BJ (cell line): ENCODE measurements around the gene HBM. TPM values are rescaled to one million over a fixed set of nuclear protein-coding genes. Genes with fewer than 3 reads are reported as not detected.
"Not testable (repeated sequence)": the region's sequence is repeated elsewhere in the genome, so short reads cannot be mapped to it uniquely, and the experiment has no call there.

Experiments
- CTCF ChIA-PET: fragments of 350-600 bp; formaldehyde crosslinking; extraction: SDS; loops from one replicate; lab custom pipeline; 2021; ENCODE audit warnings: antibody characterized with exemption, inconsistent platforms; lab: Yijun Ruan, JAX
- POLR2A ChIA-PET: fragments of 300-600 bp; sonication (Branson Sonifier 250); formaldehyde crosslinking; extraction: SDS; loops from one replicate; lab custom pipeline; 2021; ENCODE audit warnings: antibody characterized with exemption; lab: Charles Lee
- DNase-seq: peaks from one replicate; pipeline ENCODE4 v3.0.0-alpha.2; 2011; ENCODE audit warnings: low read depth
- H3K27me3 ChIP-seq: 2 replicates; pipeline ENCODE4 v1.6.0; 2011; ENCODE audit warnings: low read length; ENCODE audit not compliant: control insufficient read depth, insufficient read depth
- H3K36me3 ChIP-seq: 2 replicates; pipeline ENCODE4 v1.5.1; 2011; ENCODE audit warnings: low read length; ENCODE audit not compliant: control insufficient read depth, insufficient read depth
- H3K4me3 ChIP-seq: 2 replicates; pipeline ENCODE4 v1.5.1; 2011; ENCODE audit warnings: low read depth, mild to moderate bottlenecking, control low read depth, low read length
- CTCF ChIP-seq: IDR thresholded peaks from 2 replicates; pipeline ENCODE4 v1.5.1; 2011; ENCODE audit warnings: low read depth, mild to moderate bottlenecking, control low read depth, inconsistent platforms, low read length, moderate library complexity; ENCODE audit not compliant: insufficient read depth
- polyA plus RNA-seq: library from polyadenylated mRNA; depleted of rRNA; stranded (reverse); fragments of >200 nt; gene quantifications from 2 replicates; pipeline ENCODE4 v1.2.3, GENCODE V29; 2011

HBM gene
- polyA plus RNA-seq, 1 experiment, result not detected

GRCh38 chr16:167122-167690 lies 1.4 kb downstream of the HBM start:
- POLR2A ChIA-PET, result no interaction called here
- peaks cover 39% of the 10 kb centered on the region for H3K27me3 ChIP-seq
- H3K4me3 ChIP-seq, result no peak overlapping the region
- TF ChIP-seq CTCF, result no peak
- CTCF ChIA-PET, result interaction anchor here (1.2 to 2.7 kb wide), 2 partner anchors 13 to 15 kb away, joined by 7 to 9 read pairs; partner anchors contain the start of gene HBQ1
- H3K36me3 ChIP-seq, result no peaks in the 10 kb centered on the region
- DNase-seq, result no peak

GRCh38 chr16:168424-168823 lies 2.6 kb downstream of the HBM start:
- ChIA-PET CTCF (interaction anchor here (1.2 to 2.7 kb wide), 2 partner anchors 12 to 14 kb away, joined by 7 to 9 read pairs; partner anchors contain the start of gene HBQ1), POLR2A (no interaction called here)
- Histone ChIP-seq H3K36me3 (no peaks in the 10 kb centered on the region), H3K4me3 (no peak overlapping the region), H3K27me3 (peaks cover 39% of the 10 kb centered on the region)
- no peak for TF ChIP-seq CTCF
- no peak for DNase-seq

GRCh38 chr16:169014-169413 lies 3.2 kb downstream of the HBM start:
- Histone ChIP-seq H3K27me3 (peaks cover 39% of the 10 kb centered on the region), H3K4me3 (no peak overlapping the region), H3K36me3 (no peaks in the 10 kb centered on the region)
- no peak for DNase-seq
- CTCF ChIA-PET, result interaction anchor here (2.7 kb wide), 1 partner anchor 11 kb away, joined by 7 read pairs; the partner anchor contains the start of gene HBQ1
- POLR2A ChIA-PET, result no interaction called here
- TF ChIP-seq CTCF, result no peak

GRCh38 chr16:170088-170507 lies 4.3 kb downstream of the HBM start:
- H3K36me3 ChIP-seq, DNase-seq, POLR2A ChIA-PET, H3K4me3 ChIP-seq: not testable (repeated sequence)
- CTCF ChIA-PET, result interaction anchor here (1.1 kb wide), 1 partner anchor 10 kb away, joined by 4 read pairs; the partner anchor contains the start of gene HBQ1
- H3K27me3 ChIP-seq, result peaks cover 41% of the 10 kb centered on the region

DNA sequence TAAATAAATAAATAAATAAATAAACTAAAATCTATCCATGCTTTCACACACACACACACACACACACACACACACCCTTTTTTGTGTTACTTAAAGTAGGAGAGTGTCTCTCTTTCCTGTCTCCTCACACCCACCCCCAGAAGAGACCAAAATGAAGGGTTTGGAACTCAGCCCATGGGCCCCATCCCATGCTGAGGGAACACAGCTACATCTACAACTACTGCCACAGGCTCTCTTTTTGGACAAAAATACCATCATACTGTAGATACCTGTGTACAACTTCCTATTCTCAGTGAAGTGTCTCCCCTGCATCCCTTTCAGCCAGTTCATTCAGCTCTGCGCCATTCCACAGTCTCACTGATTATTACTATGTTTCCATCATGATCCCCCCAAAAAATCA lies 5.0 kb downstream of the HBM start:
- Histone ChIP-seq H3K4me3 (no peak overlapping the region), H3K36me3 (no peaks in the 10 kb centered on the region), H3K27me3 (peaks cover 39% of the 10 kb centered on the region)
- ChIA-PET POLR2A (no interaction called here), CTCF (interaction anchor here (1.1 kb wide), 1 partner anchor 10 kb away, joined by 4 read pairs; the partner anchor contains the start of gene HBQ1)
- no peak for DNase-seq
- no peak for TF ChIP-seq CTCF

DNA sequence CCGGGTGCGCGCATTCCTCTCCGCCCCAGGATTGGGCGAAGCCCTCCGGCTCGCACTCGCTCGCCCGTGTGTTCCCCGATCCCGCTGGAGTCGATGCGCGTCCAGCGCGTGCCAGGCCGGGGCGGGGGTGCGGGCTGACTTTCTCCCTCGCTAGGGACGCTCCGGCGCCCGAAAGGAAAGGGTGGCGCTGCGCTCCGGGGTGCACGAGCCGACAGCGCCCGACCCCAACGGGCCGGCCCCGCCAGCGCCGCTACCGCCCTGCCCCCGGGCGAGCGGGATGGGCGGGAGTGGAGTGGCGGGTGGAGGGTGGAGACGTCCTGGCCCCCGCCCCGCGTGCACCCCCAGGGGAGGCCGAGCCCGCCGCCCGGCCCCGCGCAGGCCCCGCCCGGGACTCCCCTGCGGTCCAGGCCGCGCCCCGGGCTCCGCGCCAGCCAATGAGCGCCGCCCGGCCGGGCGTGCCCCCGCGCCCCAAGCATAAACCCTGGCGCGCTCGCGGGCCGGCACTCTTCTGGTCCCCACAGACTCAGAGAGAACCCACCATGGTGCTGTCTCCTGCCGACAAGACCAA lies 6.7 kb downstream of the HBM start, which contains the start of gene HBA2:
Gene HBA2 (plus strand): TSS at position 503 of the 568 bp plus-strand sequence. CDS start 37 bp downstream, at position 540.
- peaks cover 25% of the 10 kb centered on the region for H3K27me3 ChIP-seq
- DNase-seq, POLR2A ChIA-PET, H3K36me3 ChIP-seq, H3K4me3 ChIP-seq: not testable (repeated sequence)
- CTCF ChIA-PET, result interaction anchor here (1.0 kb wide), 1 partner anchor 9 kb away, joined by 3 read pairs; no protein-coding TSS in a partner anchor

DNA sequence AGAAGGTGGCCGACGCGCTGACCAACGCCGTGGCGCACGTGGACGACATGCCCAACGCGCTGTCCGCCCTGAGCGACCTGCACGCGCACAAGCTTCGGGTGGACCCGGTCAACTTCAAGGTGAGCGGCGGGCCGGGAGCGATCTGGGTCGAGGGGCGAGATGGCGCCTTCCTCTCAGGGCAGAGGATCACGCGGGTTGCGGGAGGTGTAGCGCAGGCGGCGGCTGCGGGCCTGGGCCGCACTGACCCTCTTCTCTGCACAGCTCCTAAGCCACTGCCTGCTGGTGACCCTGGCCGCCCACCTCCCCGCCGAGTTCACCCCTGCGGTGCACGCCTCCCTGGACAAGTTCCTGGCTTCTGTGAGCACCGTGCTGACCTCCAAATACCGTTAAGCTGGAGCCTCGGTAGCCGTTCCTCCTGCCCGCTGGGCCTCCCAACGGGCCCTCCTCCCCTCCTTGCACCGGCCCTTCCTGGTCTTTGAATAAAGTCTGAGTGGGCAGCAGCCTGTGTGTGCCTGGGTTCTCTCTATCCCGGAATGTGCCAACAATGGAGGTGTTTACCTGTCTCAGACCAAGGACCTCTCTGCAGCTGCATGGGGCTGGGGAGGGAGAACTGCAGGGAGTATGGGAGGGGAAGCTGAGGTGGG lies 7.6 kb downstream of the HBM start:
- peaks cover 28% of the 10 kb centered on the region for H3K27me3 ChIP-seq
- POLR2A ChIA-PET, DNase-seq, H3K36me3 ChIP-seq, CTCF ChIA-PET, H3K4me3 ChIP-seq: not testable (repeated sequence)

GRCh38 chr16:173928-174769 lies 8.4 kb downstream of the HBM start:
- CTCF ChIA-PET, result interaction anchor here (1.3 kb wide), 1 partner anchor 67 kb away, joined by 3 read pairs; no protein-coding TSS in a partner anchor
- H3K4me3 ChIP-seq, DNase-seq, H3K36me3 ChIP-seq, POLR2A ChIA-PET: not testable (repeated sequence)
- H3K27me3 ChIP-seq, result peaks cover 22% of the 10 kb centered on the region
